C4-2B (cell line): Measurements from ENCODE around the gene TNFRSF13B.

ENCODE experiments used
- ZFX ChIP-seq: fragments of 450-650 bp; IDR thresholded peaks from 2 replicates; pipeline ENCODE4 v1.6.1; 2017
- TF ChIP-seq, protein P1 (sequence below): fragments of 450-650 bp; conservative IDR thresholded peaks from 2 replicates; pipeline ENCODE4 v1.5.1; 2017; ENCODE audit warnings: mild to moderate bottlenecking

DNA sequence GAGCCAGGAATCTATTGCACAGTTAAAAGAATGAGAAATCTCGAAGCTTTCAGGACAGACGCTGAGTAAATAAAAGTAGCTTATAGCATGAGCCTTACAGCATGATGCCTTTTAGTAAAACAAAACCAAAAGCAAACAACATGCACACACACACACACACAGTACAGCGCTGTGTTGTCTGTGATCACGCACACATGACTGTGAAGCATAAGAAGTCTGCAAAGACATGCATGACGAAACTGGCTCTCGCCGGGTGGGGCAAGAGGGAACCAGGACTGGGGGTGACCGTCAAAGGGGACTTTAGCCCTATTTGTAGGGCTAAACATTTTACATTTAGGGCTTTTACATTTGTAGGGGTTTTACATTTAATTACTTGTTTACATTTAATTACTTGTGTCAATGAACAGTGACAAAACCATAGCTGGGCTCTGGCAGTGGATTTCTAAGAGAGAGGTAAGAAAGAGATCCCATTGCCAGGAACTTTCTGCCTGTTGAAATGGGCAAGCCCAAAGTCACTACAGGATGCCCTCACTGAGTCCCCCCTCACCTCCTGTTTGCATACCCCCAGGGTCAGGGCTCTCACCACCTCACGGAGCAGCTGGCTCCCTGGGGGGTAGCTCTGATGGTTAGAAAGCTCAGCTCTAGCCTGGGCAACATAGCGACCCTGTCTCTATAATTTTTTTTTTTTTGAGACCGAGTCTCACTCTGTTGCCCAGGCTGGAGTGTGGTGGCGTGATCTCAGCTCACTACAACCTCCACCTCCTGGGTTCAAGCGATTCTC is 2.0 kb upstream of the TNFRSF13B start:
- TF ChIP-seq, protein P1, sequence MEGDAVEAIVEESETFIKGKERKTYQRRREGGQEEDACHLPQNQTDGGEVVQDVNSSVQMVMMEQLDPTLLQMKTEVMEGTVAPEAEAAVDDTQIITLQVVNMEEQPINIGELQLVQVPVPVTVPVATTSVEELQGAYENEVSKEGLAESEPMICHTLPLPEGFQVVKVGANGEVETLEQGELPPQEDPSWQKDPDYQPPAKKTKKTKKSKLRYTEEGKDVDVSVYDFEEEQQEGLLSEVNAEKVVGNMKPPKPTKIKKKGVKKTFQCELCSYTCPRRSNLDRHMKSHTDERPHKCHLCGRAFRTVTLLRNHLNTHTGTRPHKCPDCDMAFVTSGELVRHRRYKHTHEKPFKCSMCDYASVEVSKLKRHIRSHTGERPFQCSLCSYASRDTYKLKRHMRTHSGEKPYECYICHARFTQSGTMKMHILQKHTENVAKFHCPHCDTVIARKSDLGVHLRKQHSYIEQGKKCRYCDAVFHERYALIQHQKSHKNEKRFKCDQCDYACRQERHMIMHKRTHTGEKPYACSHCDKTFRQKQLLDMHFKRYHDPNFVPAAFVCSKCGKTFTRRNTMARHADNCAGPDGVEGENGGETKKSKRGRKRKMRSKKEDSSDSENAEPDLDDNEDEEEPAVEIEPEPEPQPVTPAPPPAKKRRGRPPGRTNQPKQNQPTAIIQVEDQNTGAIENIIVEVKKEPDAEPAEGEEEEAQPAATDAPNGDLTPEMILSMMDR, result no peak
- no peak for TF ChIP-seq ZFX
